ENCODE measurements around the gene IL16.

IL16 gene

GRCh38 chr15:81273855-81274254, 77.2 kb downstream of the IL16 start:
- no peak for DNase-seq (ENCODE audit: low read depth)
- no peak for TF ChIP-seq CTCF (IDR thresholded peaks at IDR 0.05; ENCODE audit: low read length, missing control alignments)
- H3K4me3 ChIP-seq (replicated peaks; ENCODE audit: low read depth, low read length): no peak overlapping the region

GRCh38 chr15:81274255-81274654, 77.6 kb downstream of the IL16 start:
- H3K4me3 ChIP-seq (replicated peaks; ENCODE audit: low read depth, low read length): no peak overlapping the region
- DNase-seq (ENCODE audit: low read depth): no peak
- TF ChIP-seq CTCF (IDR thresholded peaks at IDR 0.05; ENCODE audit: low read length, missing control alignments): no peak

GRCh38 chr15:81274931-81275707, 78.4 kb downstream of the IL16 start:
- peak; percentile 95 for DNase-seq (ENCODE audit: low read depth)
- no peak overlapping the region for H3K4me3 ChIP-seq (replicated peaks; ENCODE audit: low read depth, low read length)
- peak; percentile 93 for TF ChIP-seq CTCF (IDR thresholded peaks at IDR 0.05; ENCODE audit: low read length, missing control alignments)

- no peak for TF ChIP-seq CTCF (IDR thresholded peaks at IDR 0.05; ENCODE audit: low read length, missing control alignments)
- no peak overlapping the region for H3K4me3 ChIP-seq (replicated peaks; ENCODE audit: low read depth, low read length)
- DNase-seq (ENCODE audit: low read depth): peak; percentile 76
These were observed 79.2 kb downstream of the IL16 start for GRCh38 chr15:81275711-81276392.

- no peak for TF ChIP-seq CTCF (IDR thresholded peaks at IDR 0.05; ENCODE audit: low read length, missing control alignments)
- H3K4me3 ChIP-seq (replicated peaks; ENCODE audit: low read depth, low read length): no peak overlapping the region
- no peak for DNase-seq (ENCODE audit: low read depth)
These were observed 80.3 kb downstream of the IL16 start for GRCh38 chr15:81276967-81277366.

- TF ChIP-seq CTCF (IDR thresholded peaks at IDR 0.05; ENCODE audit: low read length, missing control alignments): no peak
- no peak overlapping the region for H3K4me3 ChIP-seq (replicated peaks; ENCODE audit: low read depth, low read length)
- no peak for DNase-seq (ENCODE audit: low read depth)
These were observed 81.2 kb downstream of the IL16 start for GRCh38 chr15:81277851-81278250.

Measured in fibroblast of pulmonary artery (primary cell).